GM23338 (cell line): ENCODE measurements around the gene RPS18. TPM values are rescaled to one million over a fixed set of nuclear protein-coding genes. Genes with fewer than 3 reads are reported as not detected.
A peak's percentile ranks its signal among the peaks of the same experiment; 100 is the strongest.

ENCODE experiments used
- ATAC-seq: fragments of 200-7000 bp; cut with Tn5 transposase; 3 replicates; pipeline ENCODE4 v1.9.1; 2020
- DNase-seq: peaks from one replicate; pipeline ENCODE4 v3.0.0-alpha.2; 2015; ENCODE audit warnings: low spot score
- H2AFZ ChIP-seq: fragments of 200-600 bp; sonication (generic); 2 replicates; pipeline ENCODE4 v1.8.0; 2016; ENCODE audit warnings: antibody characterized with exemption, mild to moderate bottlenecking, moderate library complexity
- H3F3A ChIP-seq: fragments of 200-600 bp; sonication (generic); replicated peaks from 2 replicates; pipeline ENCODE4 v1.8.0; 2017; ENCODE audit warnings: antibody characterized with exemption, mixed run types, low read depth
- H3K27ac ChIP-seq: fragments of 200-600 bp; sonication (generic); 2 replicates; pipeline ENCODE4 v1.6.1; 2016; ENCODE audit warnings: low read depth
- H3K27me3 ChIP-seq: fragments of 200-600 bp; sonication (generic); 2 replicates; pipeline ENCODE4 v1.8.0; 2016; ENCODE audit warnings: mild to moderate bottlenecking, mixed run types, moderate library complexity; ENCODE audit not compliant: insufficient read depth
- H3K36me3 ChIP-seq: fragments of 200-600 bp; sonication (generic); 2 replicates; pipeline ENCODE4 v1.8.0; 2016; ENCODE audit warnings: mild to moderate bottlenecking; ENCODE audit not compliant: insufficient read depth
- H3K4me1 ChIP-seq: fragments of 200-600 bp; sonication (generic); 2 replicates; pipeline ENCODE4 v1.8.0; 2016; ENCODE audit warnings: mild to moderate bottlenecking, moderate library complexity; ENCODE audit not compliant: insufficient read depth
- H3K4me2 ChIP-seq: fragments of 200-600 bp; sonication (generic); 2 replicates; pipeline ENCODE4 v1.7.1; 2017; ENCODE audit warnings: mixed run types
- H3K4me3 ChIP-seq: fragments of 200-600 bp; sonication (generic); 2 replicates; pipeline ENCODE4 v1.6.1; 2016; ENCODE audit warnings: mixed run types
- H3K79me2 ChIP-seq: fragments of 200-600 bp; sonication (generic); replicated peaks from 2 replicates; pipeline ENCODE4 v1.8.0; 2017; ENCODE audit warnings: mild to moderate bottlenecking; ENCODE audit not compliant: insufficient read depth
- H3K9me2 ChIP-seq: fragments of 200-600 bp; sonication (generic); 2 replicates; pipeline ENCODE4 v1.8.0; 2017; ENCODE audit not compliant: insufficient read depth
- H4K20me1 ChIP-seq: fragments of 200-600 bp; sonication (generic); replicated peaks from 2 replicates; pipeline ENCODE4 v1.8.0; 2017; ENCODE audit warnings: mild to moderate bottlenecking; ENCODE audit not compliant: insufficient read depth
- H3K27ac Mint-ChIP-seq: 2 replicates; pipeline ENCODE4 v1.8.0; 2020; ENCODE audit warnings: inconsistent platforms, mild to moderate bottlenecking, moderate library complexity, mixed read lengths
- H3K27me3 Mint-ChIP-seq: 3 replicates; pipeline ENCODE4 v1.8.0; 2022; ENCODE audit warnings: low read depth, mild to moderate bottlenecking, moderate library complexity, mixed read lengths, inconsistent platforms; ENCODE audit not compliant: insufficient read depth, poor library complexity
- H3K36me3 Mint-ChIP-seq: 3 replicates; pipeline ENCODE4 v1.8.0; 2021; ENCODE audit warnings: low read depth, mild to moderate bottlenecking, inconsistent platforms, moderate library complexity, mixed read lengths
- H3K4me1 Mint-ChIP-seq: 3 replicates; pipeline ENCODE4 v1.8.0; 2020; ENCODE audit warnings: mild to moderate bottlenecking, inconsistent platforms, mixed read lengths
- H3K4me3 Mint-ChIP-seq: 3 replicates; pipeline ENCODE4 v1.8.0; 2021; ENCODE audit warnings: moderate library complexity, mild to moderate bottlenecking, inconsistent platforms, mixed read lengths
- H3K9me3 Mint-ChIP-seq: 3 replicates; pipeline ENCODE4 v1.8.0; 2020; ENCODE audit warnings: moderate library complexity, mild to moderate bottlenecking, inconsistent platforms, mixed read lengths
- CREB1 ChIP-seq: fragments of 250-450 bp; sonication (Bioruptor Pico); IDR thresholded peaks from 2 replicates; pipeline ENCODE4 v1.5.0; 2020; ENCODE audit warnings: low read depth, mild to moderate bottlenecking, moderate library complexity
- EZH2 ChIP-seq: fragments of 200-600 bp; sonication (generic); IDR thresholded peaks from one replicate; pipeline ENCODE4 v1.8.0; 2017; ENCODE audit warnings: antibody characterized with exemption, mild to moderate bottlenecking, low read depth; ENCODE audit not compliant: unreplicated experiment
- EZH2phosphoT487 ChIP-seq: fragments of 200-600 bp; sonication (generic); IDR thresholded peaks from one replicate; pipeline ENCODE4 v1.8.1; 2018; ENCODE audit warnings: antibody characterized with exemption; ENCODE audit not compliant: unreplicated experiment
- JUNB ChIP-seq: IDR thresholded peaks from one replicate; pipeline ENCODE4 v1.6.1; 2016; ENCODE audit warnings: antibody characterized with exemption; ENCODE audit not compliant: unreplicated experiment
- NANOG ChIP-seq: IDR thresholded peaks from 2 replicates; pipeline ENCODE4 v1.6.1; 2016; ENCODE audit warnings: antibody characterized with exemption, borderline replicate concordance
- POLR2AphosphoS5 ChIP-seq: IDR thresholded peaks from 2 replicates; pipeline ENCODE4 v1.6.1; 2016; ENCODE audit warnings: antibody characterized with exemption, low read depth
- STAT1 ChIP-seq: IDR thresholded peaks from one replicate; pipeline ENCODE4 v1.6.1; 2016; ENCODE audit warnings: antibody characterized with exemption; ENCODE audit not compliant: unreplicated experiment
- ZNF114 ChIP-seq: fragments of 250-450 bp; sonication (Bioruptor Pico); IDR thresholded peaks from 2 replicates; pipeline ENCODE4 v1.5.0; 2020; ENCODE audit warnings: mild to moderate bottlenecking, moderate library complexity
- ZNF331 ChIP-seq: fragments of 250-450 bp; sonication (Bioruptor Pico); IDR thresholded peaks from 2 replicates; pipeline ENCODE4 v1.5.0; 2020; ENCODE audit warnings: low read depth, mild to moderate bottlenecking, moderate library complexity
- polyA plus RNA-seq: library from polyadenylated mRNA; unstranded; fragments of >200 nt; fragmentation: Nextera tagmentation; extraction: Ambion mirVana; gene quantifications from 2 replicates; pipeline ENCODE4 v1.2.1, GENCODE V29; 2016
- total RNA-seq: library from RNA; depleted of rRNA; stranded (reverse); fragments of >200 nt; shearing (Covaris generic); gene quantifications from 2 replicates; pipeline ENCODE4 v1.2.3, GENCODE V29; 2014
- TF ChIP-seq, protein P1 (sequence below): fragments of 250-450 bp; sonication (Bioruptor Pico); IDR thresholded peaks from 2 replicates; pipeline ENCODE4 v1.5.0; 2020; ENCODE audit warnings: mild to moderate bottlenecking, moderate library complexity
- TF ChIP-seq, protein P2 (sequence below), 2 experiments: fragments of 200-600 bp in 1 of 2; sonication (generic) in 1 of 2; conservative IDR thresholded peaks; 2 replicates each; pipeline versions ENCODE4 v1.5.1 to v1.6.1; 2016 to 2017; ENCODE audit warnings: antibody characterized with exemption in 2 of 2, low read depth in 2 of 2, mild to moderate bottlenecking in 2 of 2, moderate library complexity in 1 of 2
- TF ChIP-seq, protein P3 (sequence below): IDR thresholded peaks from 2 replicates; pipeline ENCODE4 v1.6.1; 2016; ENCODE audit warnings: antibody characterized with exemption
- TF ChIP-seq, protein P4 (sequence below): IDR thresholded peaks from one replicate; pipeline ENCODE4 v1.6.1; 2018; ENCODE audit warnings: antibody characterized with exemption; ENCODE audit not compliant: unreplicated experiment

The RPS18 gene
- total and polyA plus RNA-seq, 2 experiments from 2014 or later, result 2,133 to 4,776 TPM

DNA sequence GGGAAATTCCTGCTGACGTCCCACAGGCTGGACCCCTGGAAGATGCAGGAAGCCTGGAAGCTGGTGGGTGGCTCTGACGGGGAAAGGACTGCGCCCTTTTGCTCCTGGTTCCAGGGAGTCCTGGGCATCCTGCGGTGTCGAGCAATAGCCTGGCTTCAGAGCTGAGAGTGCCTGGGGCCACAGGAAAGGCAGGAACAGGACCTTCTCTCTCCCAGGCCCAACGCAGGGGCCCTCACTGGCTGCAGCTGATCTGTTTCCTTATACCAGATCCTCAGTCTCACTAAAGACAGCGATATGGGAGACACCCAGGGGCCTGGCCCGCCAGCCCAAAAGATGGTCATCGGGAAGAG is 6.5 kb downstream of the RPS18 start:
- H3K9me2 ChIP-seq, result no peaks in the 10 kb centered on the region
- Mint-ChIP-seq H3K36me3 (peaks cover 80% of the 10 kb centered on the region), H3K27me3 (peaks cover 17% of the 10 kb centered on the region), H3K27ac (no peak overlapping the region), H3K4me3 (peak overlapping the region; percentile 82; the same call in 2 of the 3 replicates), H3K9me3 (no peaks in the 10 kb centered on the region), H3K4me1 (peaks cover 38% of the 10 kb centered on the region)
- DNase-seq, result no peak
- peak overlapping the region; percentile 99 for H3K4me3 ChIP-seq
- peaks cover 32% of the 10 kb centered on the region for H3K36me3 ChIP-seq
- peak overlapping the region; percentile 39; the same call in 1 of the 2 replicates for H3K27ac ChIP-seq
- H3K4me2 ChIP-seq, result peak overlapping the region; percentile 100
- ATAC-seq, result no peak
- TF ChIP-seq, protein P1, sequence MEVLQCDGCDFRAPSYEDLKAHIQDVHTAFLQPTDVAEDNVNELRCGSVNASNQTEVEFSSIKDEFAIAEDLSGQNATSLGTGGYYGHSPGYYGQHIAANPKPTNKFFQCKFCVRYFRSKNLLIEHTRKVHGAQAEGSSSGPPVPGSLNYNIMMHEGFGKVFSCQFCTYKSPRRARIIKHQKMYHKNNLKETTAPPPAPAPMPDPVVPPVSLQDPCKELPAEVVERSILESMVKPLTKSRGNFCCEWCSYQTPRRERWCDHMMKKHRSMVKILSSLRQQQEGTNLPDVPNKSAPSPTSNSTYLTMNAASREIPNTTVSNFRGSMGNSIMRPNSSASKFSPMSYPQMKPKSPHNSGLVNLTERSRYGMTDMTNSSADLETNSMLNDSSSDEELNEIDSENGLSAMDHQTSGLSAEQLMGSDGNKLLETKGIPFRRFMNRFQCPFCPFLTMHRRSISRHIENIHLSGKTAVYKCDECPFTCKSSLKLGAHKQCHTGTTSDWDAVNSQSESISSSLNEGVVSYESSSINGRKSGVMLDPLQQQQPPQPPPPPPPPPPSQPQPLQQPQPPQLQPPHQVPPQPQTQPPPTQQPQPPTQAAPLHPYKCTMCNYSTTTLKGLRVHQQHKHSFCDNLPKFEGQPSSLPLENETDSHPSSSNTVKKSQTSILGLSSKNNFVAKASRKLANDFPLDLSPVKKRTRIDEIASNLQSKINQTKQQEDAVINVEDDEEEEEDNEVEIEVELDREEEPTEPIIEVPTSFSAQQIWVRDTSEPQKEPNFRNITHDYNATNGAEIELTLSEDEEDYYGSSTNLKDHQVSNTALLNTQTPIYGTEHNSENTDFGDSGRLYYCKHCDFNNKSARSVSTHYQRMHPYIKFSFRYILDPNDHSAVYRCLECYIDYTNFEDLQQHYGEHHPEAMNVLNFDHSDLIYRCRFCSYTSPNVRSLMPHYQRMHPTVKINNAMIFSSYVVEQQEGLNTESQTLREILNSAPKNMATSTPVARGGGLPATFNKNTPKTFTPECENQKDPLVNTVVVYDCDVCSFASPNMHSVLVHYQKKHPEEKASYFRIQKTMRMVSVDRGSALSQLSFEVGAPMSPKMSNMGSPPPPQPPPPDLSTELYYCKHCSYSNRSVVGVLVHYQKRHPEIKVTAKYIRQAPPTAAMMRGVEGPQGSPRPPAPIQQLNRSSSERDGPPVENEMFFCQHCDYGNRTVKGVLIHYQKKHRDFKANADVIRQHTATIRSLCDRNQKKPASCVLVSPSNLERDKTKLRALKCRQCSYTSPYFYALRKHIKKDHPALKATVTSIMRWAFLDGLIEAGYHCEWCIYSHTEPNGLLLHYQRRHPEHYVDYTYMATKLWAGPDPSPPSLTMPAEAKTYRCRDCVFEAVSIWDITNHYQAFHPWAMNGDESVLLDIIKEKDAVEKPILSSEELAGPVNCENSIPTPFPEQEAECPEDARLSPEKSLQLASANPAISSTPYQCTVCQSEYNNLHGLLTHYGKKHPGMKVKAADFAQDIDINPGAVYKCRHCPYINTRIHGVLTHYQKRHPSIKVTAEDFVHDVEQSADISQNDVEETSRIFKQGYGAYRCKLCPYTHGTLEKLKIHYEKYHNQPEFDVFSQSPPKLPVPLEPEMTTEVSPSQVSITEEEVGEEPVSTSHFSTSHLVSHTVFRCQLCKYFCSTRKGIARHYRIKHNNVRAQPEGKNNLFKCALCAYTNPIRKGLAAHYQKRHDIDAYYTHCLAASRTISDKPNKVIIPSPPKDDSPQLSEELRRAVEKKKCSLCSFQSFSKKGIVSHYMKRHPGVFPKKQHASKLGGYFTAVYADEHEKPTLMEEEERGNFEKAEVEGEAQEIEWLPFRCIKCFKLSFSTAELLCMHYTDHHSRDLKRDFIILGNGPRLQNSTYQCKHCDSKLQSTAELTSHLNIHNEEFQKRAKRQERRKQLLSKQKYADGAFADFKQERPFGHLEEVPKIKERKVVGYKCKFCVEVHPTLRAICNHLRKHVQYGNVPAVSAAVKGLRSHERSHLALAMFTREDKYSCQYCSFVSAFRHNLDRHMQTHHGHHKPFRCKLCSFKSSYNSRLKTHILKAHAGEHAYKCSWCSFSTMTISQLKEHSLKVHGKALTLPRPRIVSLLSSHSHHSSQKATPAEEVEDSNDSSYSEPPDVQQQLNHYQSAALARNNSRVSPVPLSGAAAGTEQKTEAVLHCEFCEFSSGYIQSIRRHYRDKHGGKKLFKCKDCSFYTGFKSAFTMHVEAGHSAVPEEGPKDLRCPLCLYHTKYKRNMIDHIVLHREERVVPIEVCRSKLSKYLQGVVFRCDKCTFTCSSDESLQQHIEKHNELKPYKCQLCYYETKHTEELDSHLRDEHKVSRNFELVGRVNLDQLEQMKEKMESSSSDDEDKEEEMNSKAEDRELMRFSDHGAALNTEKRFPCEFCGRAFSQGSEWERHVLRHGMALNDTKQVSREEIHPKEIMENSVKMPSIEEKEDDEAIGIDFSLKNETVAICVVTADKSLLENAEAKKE (CRISPR knock-in tag), result no peak
- TF ChIP-seq, protein P2, sequence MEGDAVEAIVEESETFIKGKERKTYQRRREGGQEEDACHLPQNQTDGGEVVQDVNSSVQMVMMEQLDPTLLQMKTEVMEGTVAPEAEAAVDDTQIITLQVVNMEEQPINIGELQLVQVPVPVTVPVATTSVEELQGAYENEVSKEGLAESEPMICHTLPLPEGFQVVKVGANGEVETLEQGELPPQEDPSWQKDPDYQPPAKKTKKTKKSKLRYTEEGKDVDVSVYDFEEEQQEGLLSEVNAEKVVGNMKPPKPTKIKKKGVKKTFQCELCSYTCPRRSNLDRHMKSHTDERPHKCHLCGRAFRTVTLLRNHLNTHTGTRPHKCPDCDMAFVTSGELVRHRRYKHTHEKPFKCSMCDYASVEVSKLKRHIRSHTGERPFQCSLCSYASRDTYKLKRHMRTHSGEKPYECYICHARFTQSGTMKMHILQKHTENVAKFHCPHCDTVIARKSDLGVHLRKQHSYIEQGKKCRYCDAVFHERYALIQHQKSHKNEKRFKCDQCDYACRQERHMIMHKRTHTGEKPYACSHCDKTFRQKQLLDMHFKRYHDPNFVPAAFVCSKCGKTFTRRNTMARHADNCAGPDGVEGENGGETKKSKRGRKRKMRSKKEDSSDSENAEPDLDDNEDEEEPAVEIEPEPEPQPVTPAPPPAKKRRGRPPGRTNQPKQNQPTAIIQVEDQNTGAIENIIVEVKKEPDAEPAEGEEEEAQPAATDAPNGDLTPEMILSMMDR (conservative IDR thresholded peaks at IDR 0.05; ENCODE audit: low read depth in 2 of 2), result no peak
- TF ChIP-seq EZH2 (no peak), ZNF331 (CRISPR knock-in tag) (no peak), CREB1 (CRISPR knock-in tag) (no peak), STAT1 (no peak), JUNB (no peak), POLR2AphosphoS5 (no peak), EZH2phosphoT487 (no peak), NANOG (no peak), ZNF114 (CRISPR knock-in tag) (no peak)
- TF ChIP-seq, protein P3, sequence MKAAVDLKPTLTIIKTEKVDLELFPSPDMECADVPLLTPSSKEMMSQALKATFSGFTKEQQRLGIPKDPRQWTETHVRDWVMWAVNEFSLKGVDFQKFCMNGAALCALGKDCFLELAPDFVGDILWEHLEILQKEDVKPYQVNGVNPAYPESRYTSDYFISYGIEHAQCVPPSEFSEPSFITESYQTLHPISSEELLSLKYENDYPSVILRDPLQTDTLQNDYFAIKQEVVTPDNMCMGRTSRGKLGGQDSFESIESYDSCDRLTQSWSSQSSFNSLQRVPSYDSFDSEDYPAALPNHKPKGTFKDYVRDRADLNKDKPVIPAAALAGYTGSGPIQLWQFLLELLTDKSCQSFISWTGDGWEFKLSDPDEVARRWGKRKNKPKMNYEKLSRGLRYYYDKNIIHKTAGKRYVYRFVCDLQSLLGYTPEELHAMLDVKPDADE, result no peak
- TF ChIP-seq, protein P4, sequence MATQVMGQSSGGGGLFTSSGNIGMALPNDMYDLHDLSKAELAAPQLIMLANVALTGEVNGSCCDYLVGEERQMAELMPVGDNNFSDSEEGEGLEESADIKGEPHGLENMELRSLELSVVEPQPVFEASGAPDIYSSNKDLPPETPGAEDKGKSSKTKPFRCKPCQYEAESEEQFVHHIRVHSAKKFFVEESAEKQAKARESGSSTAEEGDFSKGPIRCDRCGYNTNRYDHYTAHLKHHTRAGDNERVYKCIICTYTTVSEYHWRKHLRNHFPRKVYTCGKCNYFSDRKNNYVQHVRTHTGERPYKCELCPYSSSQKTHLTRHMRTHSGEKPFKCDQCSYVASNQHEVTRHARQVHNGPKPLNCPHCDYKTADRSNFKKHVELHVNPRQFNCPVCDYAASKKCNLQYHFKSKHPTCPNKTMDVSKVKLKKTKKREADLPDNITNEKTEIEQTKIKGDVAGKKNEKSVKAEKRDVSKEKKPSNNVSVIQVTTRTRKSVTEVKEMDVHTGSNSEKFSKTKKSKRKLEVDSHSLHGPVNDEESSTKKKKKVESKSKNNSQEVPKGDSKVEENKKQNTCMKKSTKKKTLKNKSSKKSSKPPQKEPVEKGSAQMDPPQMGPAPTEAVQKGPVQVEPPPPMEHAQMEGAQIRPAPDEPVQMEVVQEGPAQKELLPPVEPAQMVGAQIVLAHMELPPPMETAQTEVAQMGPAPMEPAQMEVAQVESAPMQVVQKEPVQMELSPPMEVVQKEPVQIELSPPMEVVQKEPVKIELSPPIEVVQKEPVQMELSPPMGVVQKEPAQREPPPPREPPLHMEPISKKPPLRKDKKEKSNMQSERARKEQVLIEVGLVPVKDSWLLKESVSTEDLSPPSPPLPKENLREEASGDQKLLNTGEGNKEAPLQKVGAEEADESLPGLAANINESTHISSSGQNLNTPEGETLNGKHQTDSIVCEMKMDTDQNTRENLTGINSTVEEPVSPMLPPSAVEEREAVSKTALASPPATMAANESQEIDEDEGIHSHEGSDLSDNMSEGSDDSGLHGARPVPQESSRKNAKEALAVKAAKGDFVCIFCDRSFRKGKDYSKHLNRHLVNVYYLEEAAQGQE, result no peak
- H4K20me1 ChIP-seq, result peaks cover 33% of the 10 kb centered on the region
- no peaks in the 10 kb centered on the region for H3K27me3 ChIP-seq
- no peak overlapping the region for H2AFZ ChIP-seq
- H3K4me1 ChIP-seq, result peaks cover 42% of the 10 kb centered on the region
- H3F3A ChIP-seq, result peaks cover 59% of the 10 kb centered on the region
- H3K79me2 ChIP-seq, result peaks cover 26% of the 10 kb centered on the region
